SK-N-SH (cell line): Measurements from ENCODE around the gene PCSK6. TPM values are rescaled to one million over a fixed set of nuclear protein-coding genes. Genes with fewer than 3 reads are reported as not detected.

Source experiments
- CTCF ChIA-PET: fragments of 300-600, 350-600 bp; formaldehyde crosslinking; extraction: SDS; loops from one replicate; lab custom pipeline; 2021; lab: Yijun Ruan, JAX
- POLR2A ChIA-PET: fragments of 350-600 bp; sonication (Branson Sonifier 250); formaldehyde crosslinking; extraction: SDS; loops from one replicate; lab custom pipeline; 2020; ENCODE audit warnings: antibody characterized with exemption, inconsistent platforms; lab: Yijun Ruan, JAX
- DNase-seq: peaks from one replicate; pipeline ENCODE4 v3.0.0; 2012
- H2AFZ ChIP-seq: fragments of 200-600 bp; sonication (generic); 2 replicates; pipeline ENCODE4 v1.8.1; 2016; ENCODE audit warnings: antibody characterized with exemption, mild to moderate bottlenecking, low read depth
- H3F3A ChIP-seq: fragments of 200-600 bp; sonication (generic); replicated peaks from 2 replicates; pipeline ENCODE3; 2016; ENCODE audit warnings: antibody characterized with exemption, mild to moderate bottlenecking; ENCODE audit not compliant: insufficient read depth
- H3K27ac ChIP-seq, 2 experiments: fragments of 200-500 bp in 1 of 2; fragments of 200-600 bp in 1 of 2; sonication (Bioruptor generic) in 1 of 2; sonication (generic), shearing (Covaris generic) in 1 of 2; 2 replicates each; pipeline versions ENCODE4 v1.5.1 to v1.6.1; 2014 to 2016; ENCODE audit warnings: low read depth in 2 of 2, inconsistent platforms in 1 of 2, low read length in 1 of 2, mild to moderate bottlenecking in 1 of 2, mixed read lengths in 1 of 2
- H3K27me3 ChIP-seq: fragments of 200-600 bp; sonication (generic), shearing (Covaris generic); 2 replicates; pipeline ENCODE4 v1.6.1; 2016; ENCODE audit warnings: mixed run types; ENCODE audit not compliant: insufficient read depth
- H3K36me3 ChIP-seq, 2 experiments: fragments of 200-500 bp in 1 of 2; fragments of 200-600 bp in 1 of 2; sonication (Bioruptor generic) in 1 of 2; sonication (generic) in 1 of 2; replicated peaks in 1 of 2; 2 replicates each; pipeline versions ENCODE3 to v1.5.1; 2014 to 2016; ENCODE audit warnings: low read length in 1 of 2, mild to moderate bottlenecking in 1 of 2; ENCODE audit not compliant: insufficient read depth in 2 of 2, control insufficient read depth in 1 of 2
- H3K4me1 ChIP-seq, 2 experiments: fragments of 200-500 bp in 1 of 2; fragments of 200-600 bp in 1 of 2; sonication (Bioruptor generic) in 1 of 2; sonication (generic), shearing (Covaris generic) in 1 of 2; 2 replicates each; pipeline versions ENCODE4 v1.5.1 to v1.6.1; 2014 to 2016; ENCODE audit warnings: low read depth in 1 of 2, low read length in 1 of 2, mixed run types in 1 of 2; ENCODE audit not compliant: insufficient read depth in 2 of 2, control insufficient read depth in 1 of 2
- H3K4me2 ChIP-seq: fragments of 200-600 bp; sonication (generic), shearing (Covaris generic); 2 replicates; pipeline ENCODE4 v1.6.1; 2017; ENCODE audit warnings: mixed run types
- H3K4me3 ChIP-seq, 2 experiments: fragments of 200-500 bp in 1 of 2; fragments of 200-600 bp in 1 of 2; sonication (Bioruptor generic) in 1 of 2; sonication (generic), shearing (Covaris generic) in 1 of 2; 2 replicates each; pipeline versions ENCODE4 v1.5.1 to v1.8.1; 2014 to 2016; ENCODE audit warnings: low read depth in 2 of 2, inconsistent platforms in 1 of 2, low read length in 1 of 2, mild to moderate bottlenecking in 1 of 2, mixed read lengths in 1 of 2, moderate library complexity in 1 of 2
- H3K79me2 ChIP-seq: fragments of 200-600 bp; sonication (generic); 2 replicates; pipeline ENCODE4 v1.8.1; 2017; ENCODE audit warnings: mild to moderate bottlenecking; ENCODE audit not compliant: insufficient read depth
- H3K9ac ChIP-seq: fragments of 200-600 bp; sonication (generic); 2 replicates; pipeline ENCODE4 v1.6.1; 2017; ENCODE audit warnings: mixed run types
- H3K9me2 ChIP-seq: fragments of 200-600 bp; sonication (generic); 2 replicates; pipeline ENCODE4 v1.6.1; 2017; ENCODE audit warnings: mixed run types
- H3K9me3 ChIP-seq: fragments of 200-600 bp; sonication (generic); 2 replicates; pipeline ENCODE4 v1.6.1; 2017; ENCODE audit warnings: mixed run types, mild to moderate bottlenecking, moderate library complexity
- H4K20me1 ChIP-seq: fragments of 200-600 bp; sonication (generic); 2 replicates; pipeline ENCODE4 v1.6.1; 2017; ENCODE audit warnings: mild to moderate bottlenecking, mixed run types; ENCODE audit not compliant: insufficient read depth
- CTCF ChIP-seq: fragments of 200-600 bp; sonication (generic); IDR thresholded peaks from 2 replicates; pipeline ENCODE4 v1.6.1; 2017; ENCODE audit warnings: antibody characterized with exemption, mild to moderate bottlenecking, moderate library complexity
- EP300 ChIP-seq, 2 experiments: IDR thresholded peaks; 2 replicates each; pipeline versions ENCODE4 v1.4.0 to v1.6.1; 2012; ENCODE audit warnings: borderline replicate concordance in 1 of 2, low read depth in 1 of 2, low read length in 1 of 2
- FOSL2 ChIP-seq: IDR thresholded peaks from 2 replicates; pipeline ENCODE4 v1.4.0; 2012; ENCODE audit warnings: low read depth, mild to moderate bottlenecking, moderate library complexity, borderline replicate concordance
- GABPA ChIP-seq: IDR thresholded peaks from 2 replicates; pipeline ENCODE4 v1.4.0; 2012; ENCODE audit warnings: low read depth, mild to moderate bottlenecking
- JUND ChIP-seq: IDR thresholded peaks from 2 replicates; pipeline ENCODE4 v1.4.0; 2012
- NFIC ChIP-seq: IDR thresholded peaks from 2 replicates; pipeline ENCODE4 v1.4.0; 2012; ENCODE audit warnings: borderline replicate concordance
- NRF1 ChIP-seq: IDR thresholded peaks from 2 replicates; pipeline ENCODE4 v1.6.1; 2012; ENCODE audit warnings: low read depth, mild to moderate bottlenecking, low read length
- PBX3 ChIP-seq: IDR thresholded peaks from 2 replicates; pipeline ENCODE4; 2012
- POLR2AphosphoS5 ChIP-seq: IDR thresholded peaks from 2 replicates; pipeline ENCODE4 v1.6.1; 2012; ENCODE audit warnings: low read depth, low read length
- RCOR1 ChIP-seq: fragments of 150-350 bp; IDR thresholded peaks from 2 replicates; pipeline ENCODE4 v1.6.1; 2017; ENCODE audit warnings: antibody characterized with exemption, low read length
- REST ChIP-seq: IDR thresholded peaks from 2 replicates; pipeline ENCODE4 v1.6.1; 2012; ENCODE audit warnings: mild to moderate bottlenecking, low read depth, low read length, moderate library complexity
- RFX5 ChIP-seq: IDR thresholded peaks from 2 replicates; pipeline ENCODE4 v1.6.1; 2012; ENCODE audit warnings: mild to moderate bottlenecking, improper control_type of control experiment, low read length
- SIN3A ChIP-seq: IDR thresholded peaks from 2 replicates; pipeline ENCODE4 v1.6.1; 2012; ENCODE audit warnings: low read depth, mild to moderate bottlenecking, low read length, moderate library complexity, borderline replicate concordance
- SMC3 ChIP-seq: IDR thresholded peaks from 2 replicates; pipeline ENCODE4 v1.6.1; 2012; ENCODE audit warnings: low read depth, low read length, improper control_type of control experiment
- USF1 ChIP-seq: IDR thresholded peaks from 2 replicates; pipeline ENCODE4 v1.4.0; 2012; ENCODE audit warnings: low read depth, borderline replicate concordance
- YY1 ChIP-seq: IDR thresholded peaks from 2 replicates; pipeline ENCODE4 v1.4.0; 2012; ENCODE audit warnings: low read depth, mild to moderate bottlenecking
- ZBTB33 ChIP-seq: IDR thresholded peaks from 2 replicates; pipeline ENCODE4 v1.4.0; 2012; ENCODE audit warnings: low read depth, borderline replicate concordance
- WGBS: methylation state at CpG from one replicate; pipeline ENCODE4 v1.1.6; 2017; ENCODE audit warnings: low lambda C conversion rate; 5-methylcytosine and 5-hydroxymethylcytosine counted together
- polyA plus RNA-seq, 3 experiments: library from polyadenylated mRNA; depleted of rRNA; stranded (reverse); fragments of >200 nt; gene quantifications; 2 replicates each; pipeline ENCODE4 v1.2.3, GENCODE V29; 2012

PCSK6 gene
- polyA plus RNA-seq, 1 of the 3 experiments (the other 2 are of a cell fraction), result 0.03 TPM

- TF ChIP-seq NFIC, result no peak
- TF ChIP-seq NRF1, result no peak
- TF ChIP-seq FOSL2, result no peak
- TF ChIP-seq JUND, result no peak
- TF ChIP-seq USF1, result no peak
- no peak for TF ChIP-seq YY1
- TF ChIP-seq PBX3, result no peak
- no peak for TF ChIP-seq POLR2AphosphoS5
- no peak for TF ChIP-seq REST
- Histone ChIP-seq H3K79me2 (no peaks in the 10 kb centered on the region), H3K9me3 (no peaks in the 10 kb centered on the region), H3K27me3 (no peaks in the 10 kb centered on the region), H4K20me1 (no peaks in the 10 kb centered on the region), H3K27ac (no peak overlapping the region), H3F3A (no peaks in the 10 kb centered on the region), H3K36me3 (no peaks in the 10 kb centered on the region), H3K4me1 (no peaks in the 10 kb centered on the region), H3K4me3 (no peak overlapping the region), H3K9me2 (no peaks in the 10 kb centered on the region), H3K4me2 (no peak overlapping the region), H2AFZ (no peak overlapping the region), H3K9ac (no peak overlapping the region)
- 52% methylated on average over 7 of the region's 7 CpGs for WGBS
- no peak for DNase-seq
- ChIA-PET POLR2A (no interaction called here), CTCF (no interaction called here)
Observed at GRCh38 chr15:101526890-101527289, 37.4 kb upstream of the PCSK6 start.

GRCh38 chr15:101526442-101526841 is 36.9 kb upstream of the PCSK6 start:
- Histone ChIP-seq H3K79me2 (no peaks in the 10 kb centered on the region), H3K36me3 (no peaks in the 10 kb centered on the region), H3K4me1 (no peaks in the 10 kb centered on the region), H2AFZ (no peak overlapping the region), H3K4me2 (no peak overlapping the region), H3K9me2 (no peaks in the 10 kb centered on the region), H3K27me3 (no peaks in the 10 kb centered on the region), H3K9me3 (no peaks in the 10 kb centered on the region), H3F3A (no peaks in the 10 kb centered on the region), H4K20me1 (no peaks in the 10 kb centered on the region), H3K9ac (no peak overlapping the region), H3K4me3 (no peak overlapping the region), H3K27ac (no peak overlapping the region)
- WGBS, result 58% methylated on average over 13 of the region's 13 CpGs
- TF ChIP-seq SMC3 (no peak), CTCF (no peak), SIN3A (no peak), YY1 (no peak), RFX5 (no peak), POLR2AphosphoS5 (no peak), EP300 (IDR thresholded peaks at IDR 0.05; ENCODE audit: borderline replicate concordance in 1 of 2, low read depth in 1 of 2, low read length in 1 of 2) (no peak), ZBTB33 (no peak), RCOR1 (no peak), GABPA (no peak), FOSL2 (no peak)
- ChIA-PET CTCF (no interaction called here), POLR2A (no interaction called here)
- DNase-seq, result no peak
